GM18507 (cell line): ENCODE data around the gene NID1.

Experiments
- DNase-seq: peaks from one replicate; pipeline ENCODE4 v3.0.0; 2011; ENCODE audit warnings: low read depth; ENCODE audit not compliant: insufficient read length; ENCODE audit errors: extremely low spot score
- FAIRE-seq: peaks from 2 replicates; lab custom pipeline; 2011; peaks lifted over from hg19 to GRCh38; lab: Jason Lieb, UNC

NID1 gene, protein sequence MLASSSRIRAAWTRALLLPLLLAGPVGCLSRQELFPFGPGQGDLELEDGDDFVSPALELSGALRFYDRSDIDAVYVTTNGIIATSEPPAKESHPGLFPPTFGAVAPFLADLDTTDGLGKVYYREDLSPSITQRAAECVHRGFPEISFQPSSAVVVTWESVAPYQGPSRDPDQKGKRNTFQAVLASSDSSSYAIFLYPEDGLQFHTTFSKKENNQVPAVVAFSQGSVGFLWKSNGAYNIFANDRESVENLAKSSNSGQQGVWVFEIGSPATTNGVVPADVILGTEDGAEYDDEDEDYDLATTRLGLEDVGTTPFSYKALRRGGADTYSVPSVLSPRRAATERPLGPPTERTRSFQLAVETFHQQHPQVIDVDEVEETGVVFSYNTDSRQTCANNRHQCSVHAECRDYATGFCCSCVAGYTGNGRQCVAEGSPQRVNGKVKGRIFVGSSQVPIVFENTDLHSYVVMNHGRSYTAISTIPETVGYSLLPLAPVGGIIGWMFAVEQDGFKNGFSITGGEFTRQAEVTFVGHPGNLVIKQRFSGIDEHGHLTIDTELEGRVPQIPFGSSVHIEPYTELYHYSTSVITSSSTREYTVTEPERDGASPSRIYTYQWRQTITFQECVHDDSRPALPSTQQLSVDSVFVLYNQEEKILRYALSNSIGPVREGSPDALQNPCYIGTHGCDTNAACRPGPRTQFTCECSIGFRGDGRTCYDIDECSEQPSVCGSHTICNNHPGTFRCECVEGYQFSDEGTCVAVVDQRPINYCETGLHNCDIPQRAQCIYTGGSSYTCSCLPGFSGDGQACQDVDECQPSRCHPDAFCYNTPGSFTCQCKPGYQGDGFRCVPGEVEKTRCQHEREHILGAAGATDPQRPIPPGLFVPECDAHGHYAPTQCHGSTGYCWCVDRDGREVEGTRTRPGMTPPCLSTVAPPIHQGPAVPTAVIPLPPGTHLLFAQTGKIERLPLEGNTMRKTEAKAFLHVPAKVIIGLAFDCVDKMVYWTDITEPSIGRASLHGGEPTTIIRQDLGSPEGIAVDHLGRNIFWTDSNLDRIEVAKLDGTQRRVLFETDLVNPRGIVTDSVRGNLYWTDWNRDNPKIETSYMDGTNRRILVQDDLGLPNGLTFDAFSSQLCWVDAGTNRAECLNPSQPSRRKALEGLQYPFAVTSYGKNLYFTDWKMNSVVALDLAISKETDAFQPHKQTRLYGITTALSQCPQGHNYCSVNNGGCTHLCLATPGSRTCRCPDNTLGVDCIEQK

DNA sequence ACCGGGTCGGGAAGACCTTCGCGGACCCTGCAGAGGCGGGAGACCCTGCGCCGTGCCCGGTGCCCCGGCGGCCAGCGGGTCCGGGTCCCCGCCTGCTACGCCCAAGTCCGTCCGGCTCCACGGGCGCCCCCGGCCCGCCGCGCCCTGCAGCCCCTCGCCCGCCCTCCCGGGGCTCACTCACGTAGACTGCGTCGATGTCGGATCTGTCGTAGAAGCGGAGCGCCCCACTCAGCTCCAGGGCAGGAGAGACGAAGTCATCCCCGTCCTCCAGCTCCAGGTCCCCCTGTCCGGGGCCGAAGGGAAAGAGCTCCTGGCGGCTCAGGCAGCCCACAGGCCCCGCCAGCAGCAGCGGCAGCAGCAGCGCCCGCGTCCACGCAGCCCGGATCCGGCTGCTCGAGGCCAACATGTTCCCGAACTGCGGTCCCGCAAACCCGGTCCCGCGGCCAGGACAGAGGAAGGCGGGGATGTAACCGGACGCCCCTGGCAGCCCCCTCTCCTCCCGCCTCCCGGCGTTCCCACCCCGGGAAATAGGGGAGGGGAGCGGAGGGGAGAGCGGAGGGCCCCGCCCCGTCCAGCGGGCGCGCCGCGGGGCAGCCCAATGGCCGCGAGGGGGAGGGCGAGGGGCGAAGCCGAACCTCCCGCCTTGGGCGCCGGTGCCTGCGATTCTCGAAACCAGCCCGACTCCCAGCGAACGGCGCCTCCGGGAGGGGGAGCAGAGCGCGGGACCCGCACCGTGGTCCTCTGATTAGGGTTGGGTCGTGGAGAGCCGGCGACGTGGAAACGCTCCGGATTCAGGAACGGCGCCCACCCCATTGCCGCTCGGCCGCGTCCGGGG, at the start of gene NID1:
TSS of gene NID1 (minus strand) at position 417 of the 835 bp plus-strand sequence. CDS start at position 406, 11 bp downstream.
- no peak for FAIRE-seq
- no peak for DNase-seq

DNA sequence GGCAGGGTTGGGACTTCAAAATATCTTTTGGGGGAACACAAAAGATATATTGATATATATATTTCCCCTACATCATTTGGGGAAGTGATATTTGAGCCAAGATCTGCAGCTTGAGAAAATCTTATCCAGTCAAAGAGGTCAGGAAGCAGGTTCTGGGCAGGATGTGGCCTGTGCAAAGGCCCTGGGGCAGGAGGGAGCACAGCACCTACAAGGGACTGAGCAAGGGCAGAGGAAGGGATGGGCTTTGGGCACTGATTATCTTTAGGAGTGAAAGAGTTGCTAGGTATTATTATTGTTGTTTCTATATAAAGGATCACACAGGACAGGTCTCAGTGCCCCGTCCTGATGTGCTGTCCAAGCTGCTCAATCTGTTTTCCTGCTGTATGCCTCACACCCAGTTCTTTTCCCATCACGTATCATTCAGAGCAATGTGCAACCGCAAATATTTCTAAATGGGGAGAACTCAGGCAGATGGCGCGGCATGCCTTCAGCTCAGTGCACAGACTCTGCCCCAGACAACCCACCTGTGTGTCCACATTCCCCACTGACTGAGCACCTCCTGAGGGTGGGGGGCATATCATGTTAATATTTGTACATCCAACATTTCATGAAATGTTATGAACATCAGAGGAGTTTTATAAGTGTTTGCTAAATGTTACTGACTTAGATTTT, 49.3 kb upstream of the NID1 start:
- DNase-seq (no peak), FAIRE-seq (no peak)

DNA sequence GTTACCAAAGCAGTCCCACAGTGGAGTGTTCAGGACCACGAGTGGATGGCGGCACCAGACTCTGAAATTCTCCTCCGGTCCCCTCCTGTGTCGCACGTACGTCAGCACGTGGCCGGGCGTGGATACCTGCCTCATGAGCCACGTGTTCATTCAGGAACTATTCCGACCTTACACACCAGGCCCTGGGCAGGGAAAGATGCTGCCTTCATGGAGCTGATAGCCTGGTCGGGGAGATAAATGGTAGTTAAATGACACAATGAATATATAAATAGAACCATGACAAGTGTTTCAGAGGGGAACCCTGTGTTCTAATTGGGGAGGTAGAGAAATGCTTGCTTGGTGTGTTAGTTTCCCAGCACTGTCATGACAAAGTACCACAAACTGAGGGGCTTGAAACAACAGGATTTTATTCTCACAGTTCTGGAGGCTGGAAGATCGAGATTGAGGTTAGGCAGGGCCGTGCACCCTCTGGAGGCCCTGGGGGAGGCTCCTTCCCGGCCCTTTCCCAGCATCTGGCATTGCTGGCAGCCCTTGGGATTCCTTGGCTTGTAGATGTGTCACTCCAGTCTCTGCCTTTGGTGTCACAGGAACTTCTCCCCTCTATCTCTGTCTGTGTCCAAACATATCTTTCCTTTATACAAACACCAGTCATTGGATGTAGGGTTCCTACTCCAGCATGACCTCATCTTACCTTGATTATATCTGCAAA, 48.6 kb upstream of the NID1 start:
- DNase-seq (no peak), FAIRE-seq (no peak)

DNA sequence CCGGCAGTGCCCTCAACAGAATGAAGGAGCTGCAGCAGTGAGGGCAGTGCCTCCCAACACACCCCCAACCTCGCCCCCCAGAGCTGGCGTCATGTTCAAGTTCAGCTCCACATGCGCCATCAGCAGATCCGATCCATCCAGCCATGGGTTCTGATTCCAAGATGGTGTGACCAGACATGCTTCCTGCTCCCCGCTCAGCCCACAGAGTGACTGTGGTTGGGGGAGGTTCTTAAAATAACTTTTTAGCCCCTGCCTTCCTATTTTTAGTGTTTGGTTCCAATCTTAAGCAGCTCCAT, 47.4 kb upstream of the NID1 start:
- FAIRE-seq = no peak

DNA sequence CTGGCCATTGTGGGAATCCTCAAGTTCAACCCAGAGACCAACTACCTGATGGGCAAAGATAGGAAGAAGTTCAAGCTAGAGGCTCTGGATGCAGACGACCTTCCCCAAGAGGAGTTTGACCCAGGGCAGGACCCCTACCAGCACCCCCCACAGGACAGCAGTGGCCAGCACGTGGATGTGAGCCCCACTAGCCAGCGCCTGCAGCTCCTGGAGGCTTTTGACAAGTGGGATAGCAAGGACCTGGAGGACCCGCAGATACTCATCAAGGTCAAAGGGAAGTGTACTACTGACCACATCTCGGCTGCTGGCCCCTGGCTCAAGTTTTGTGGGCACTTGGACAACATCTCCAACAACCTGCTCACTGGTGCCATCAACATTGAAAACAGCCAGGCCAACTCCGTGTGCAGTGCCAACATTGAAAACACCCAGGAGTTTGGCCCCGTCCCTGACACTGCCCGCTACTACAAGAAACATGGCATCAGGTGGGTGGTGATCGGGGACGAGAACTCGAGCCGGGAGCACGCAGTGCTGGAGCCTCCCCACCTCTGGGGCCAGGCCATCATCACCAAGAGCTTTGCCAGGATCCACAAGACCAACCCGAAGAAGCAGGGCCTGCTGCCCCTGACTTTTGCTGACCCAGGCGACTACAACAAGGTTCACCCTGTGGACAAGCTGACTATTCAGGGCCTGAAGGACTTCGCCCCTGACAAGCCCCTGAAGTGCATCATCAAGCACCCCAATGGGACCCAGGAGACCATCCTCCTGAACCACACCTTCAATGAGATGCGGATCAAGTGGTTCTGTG, 46.8 kb upstream of the NID1 start:
- FAIRE-seq (no peak), DNase-seq (no peak)

More for the DNA sequence above, 47.4 kb upstream of the NID1 start:
- no peak for DNase-seq

DNA sequence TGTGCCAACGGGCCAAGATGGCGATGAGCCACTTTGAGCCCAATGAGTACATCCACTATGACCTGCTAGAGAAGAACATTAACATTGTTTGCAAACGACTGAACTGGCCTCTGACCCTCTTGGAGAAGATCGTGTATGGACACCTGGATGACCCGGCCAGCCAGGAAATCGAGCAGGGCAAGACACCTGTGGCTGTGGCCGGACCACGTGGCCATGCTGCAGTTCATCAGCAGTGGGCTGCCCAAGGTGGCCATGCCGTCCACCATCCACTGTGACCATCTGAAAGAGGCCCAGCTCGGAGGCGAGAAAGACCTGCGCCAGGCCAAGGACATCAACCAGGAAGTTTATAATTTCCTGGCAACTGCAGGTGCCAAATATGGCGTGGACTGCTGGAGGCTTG, 45.2 kb upstream of the NID1 start:
- DNase-seq = no peak
- no peak for FAIRE-seq

DNA sequence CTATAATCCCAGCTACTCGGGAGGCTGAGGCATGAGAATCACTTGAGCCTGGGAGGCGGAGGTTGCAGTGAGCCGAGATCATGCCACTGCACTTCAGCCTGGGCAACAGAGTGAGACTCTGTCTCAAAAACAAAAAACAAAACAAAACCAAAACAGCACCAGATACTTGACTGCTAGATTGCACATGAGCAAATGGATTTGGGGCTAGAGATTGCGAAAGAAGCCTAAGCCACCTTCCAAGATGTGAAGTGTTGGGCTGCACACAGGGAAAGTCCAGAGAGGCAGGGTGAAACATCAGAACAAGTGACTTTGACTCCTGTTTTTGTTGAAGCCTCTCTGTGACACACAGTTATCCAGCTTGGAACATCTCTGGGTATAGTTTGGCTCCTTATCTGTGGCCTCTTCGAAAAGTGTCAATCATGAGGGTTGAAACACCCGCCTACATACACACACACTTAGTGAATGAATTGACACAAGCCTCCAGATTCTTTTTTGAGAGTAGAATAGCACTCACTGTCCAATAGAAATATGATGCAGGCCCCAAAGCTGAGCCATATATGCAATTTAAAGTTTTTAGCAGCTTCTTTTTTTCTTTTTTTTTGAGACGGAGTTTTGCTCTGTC, 43.2 kb upstream of the NID1 start:
- FAIRE-seq (no peak), DNase-seq (no peak)

DNA sequence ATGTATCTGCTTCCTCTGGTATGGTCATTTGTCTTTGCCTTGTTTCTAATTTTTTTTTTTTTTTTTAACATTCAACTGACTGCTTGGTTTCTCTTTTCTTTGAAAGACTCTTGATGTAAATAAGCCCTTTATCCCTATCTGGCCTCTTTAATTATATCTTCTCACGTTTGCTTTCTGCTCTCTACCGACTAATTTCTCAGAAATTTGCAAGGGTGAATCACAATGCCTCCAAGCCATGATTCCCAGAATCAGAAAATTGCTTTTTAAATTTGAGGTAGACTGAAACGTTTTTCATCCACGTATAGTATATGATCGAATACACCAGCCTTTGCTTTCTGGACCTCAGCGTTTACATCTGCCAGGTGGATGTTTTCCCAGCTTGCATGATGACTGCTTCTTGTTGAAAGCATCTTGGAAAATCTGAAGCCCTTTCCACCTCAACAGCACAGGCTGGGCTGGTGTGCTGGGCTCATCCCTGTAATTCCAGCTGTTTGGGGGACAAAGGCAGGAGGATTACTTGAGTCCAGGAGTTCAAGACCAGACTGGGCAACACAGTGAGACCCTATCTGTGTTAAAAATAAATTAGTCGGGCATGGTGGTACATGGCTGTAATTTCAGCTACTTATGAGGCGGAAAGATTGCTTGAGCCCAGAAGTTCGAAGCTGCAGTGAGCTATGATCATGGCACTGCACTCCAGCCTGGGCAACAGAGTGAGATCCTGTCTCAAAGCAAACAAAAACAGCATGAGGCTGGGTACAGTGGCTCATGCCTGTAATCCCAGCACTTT, 42.4 kb upstream of the NID1 start:
- no peak for DNase-seq
- no peak for FAIRE-seq

DNA sequence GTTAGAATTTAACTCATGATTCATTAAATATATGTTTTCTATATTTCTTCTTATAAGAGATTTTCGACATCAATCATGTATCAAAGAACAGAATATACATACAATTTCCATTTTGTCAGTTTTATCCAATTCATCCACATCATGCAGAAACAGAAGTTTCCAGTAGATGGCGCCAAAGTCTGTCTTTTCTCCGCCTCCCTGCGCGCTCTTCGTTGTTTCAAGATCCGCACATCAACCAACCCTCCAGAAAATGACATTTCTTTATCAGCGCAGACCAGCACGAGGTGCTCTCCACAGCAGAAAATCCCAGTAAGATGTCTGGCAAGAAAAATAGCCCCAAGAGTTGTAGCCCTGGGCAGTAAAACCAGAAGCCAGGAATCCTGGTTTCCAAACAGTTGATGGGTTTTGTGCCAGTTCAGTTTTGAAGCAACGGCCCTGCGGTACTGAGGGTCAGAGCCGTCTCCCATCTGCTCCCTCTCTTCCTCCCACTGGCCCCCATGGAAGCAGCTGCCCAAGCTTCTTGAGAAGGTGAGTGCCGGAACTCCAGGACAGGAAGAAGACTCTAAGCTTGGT, 38.8 kb upstream of the NID1 start:
- FAIRE-seq (peak; percentile 81), DNase-seq (peak; percentile 62)

DNA sequence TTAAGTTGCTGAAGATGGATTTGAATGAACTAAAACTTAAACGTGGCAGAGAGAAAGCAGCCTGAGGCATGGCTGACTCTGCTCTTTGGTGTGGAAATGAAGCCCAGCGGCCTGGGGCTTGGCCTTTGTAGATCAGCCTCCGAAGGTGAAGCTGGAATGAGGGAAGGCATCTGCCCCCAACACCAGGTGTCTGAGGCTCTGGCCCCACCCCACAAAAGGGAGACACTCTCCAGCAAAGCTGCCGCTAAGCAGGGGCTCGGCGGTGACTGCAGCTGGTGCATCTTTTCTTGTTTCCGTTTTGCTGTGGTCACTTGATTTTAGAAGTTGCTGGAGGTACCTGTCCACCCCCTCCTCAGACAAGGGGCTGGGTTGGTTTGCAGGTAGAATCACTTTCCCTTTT, 38.2 kb upstream of the NID1 start:
- FAIRE-seq (no peak), DNase-seq (no peak)

DNA sequence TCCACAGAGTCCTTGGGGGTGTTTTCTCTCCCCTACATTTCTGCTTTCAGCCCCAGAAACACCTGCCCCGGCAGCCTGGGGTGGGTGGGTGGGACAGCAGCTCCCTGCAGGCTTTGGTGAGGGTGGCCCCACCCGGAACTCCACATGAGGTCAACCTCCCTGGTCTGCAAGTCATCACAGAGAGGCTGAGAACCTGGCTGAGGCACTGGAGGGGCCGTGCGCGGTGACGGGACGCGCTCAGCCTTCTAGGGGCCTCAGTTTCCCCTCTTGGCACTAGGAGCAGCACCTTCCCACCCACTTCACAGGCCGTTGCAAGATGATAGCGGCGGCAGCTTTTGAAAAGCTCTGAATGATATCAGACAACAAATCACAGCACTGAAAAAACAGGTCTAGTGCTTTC, 37.7 kb upstream of the NID1 start:
- DNase-seq (no peak), FAIRE-seq (no peak)

DNA sequence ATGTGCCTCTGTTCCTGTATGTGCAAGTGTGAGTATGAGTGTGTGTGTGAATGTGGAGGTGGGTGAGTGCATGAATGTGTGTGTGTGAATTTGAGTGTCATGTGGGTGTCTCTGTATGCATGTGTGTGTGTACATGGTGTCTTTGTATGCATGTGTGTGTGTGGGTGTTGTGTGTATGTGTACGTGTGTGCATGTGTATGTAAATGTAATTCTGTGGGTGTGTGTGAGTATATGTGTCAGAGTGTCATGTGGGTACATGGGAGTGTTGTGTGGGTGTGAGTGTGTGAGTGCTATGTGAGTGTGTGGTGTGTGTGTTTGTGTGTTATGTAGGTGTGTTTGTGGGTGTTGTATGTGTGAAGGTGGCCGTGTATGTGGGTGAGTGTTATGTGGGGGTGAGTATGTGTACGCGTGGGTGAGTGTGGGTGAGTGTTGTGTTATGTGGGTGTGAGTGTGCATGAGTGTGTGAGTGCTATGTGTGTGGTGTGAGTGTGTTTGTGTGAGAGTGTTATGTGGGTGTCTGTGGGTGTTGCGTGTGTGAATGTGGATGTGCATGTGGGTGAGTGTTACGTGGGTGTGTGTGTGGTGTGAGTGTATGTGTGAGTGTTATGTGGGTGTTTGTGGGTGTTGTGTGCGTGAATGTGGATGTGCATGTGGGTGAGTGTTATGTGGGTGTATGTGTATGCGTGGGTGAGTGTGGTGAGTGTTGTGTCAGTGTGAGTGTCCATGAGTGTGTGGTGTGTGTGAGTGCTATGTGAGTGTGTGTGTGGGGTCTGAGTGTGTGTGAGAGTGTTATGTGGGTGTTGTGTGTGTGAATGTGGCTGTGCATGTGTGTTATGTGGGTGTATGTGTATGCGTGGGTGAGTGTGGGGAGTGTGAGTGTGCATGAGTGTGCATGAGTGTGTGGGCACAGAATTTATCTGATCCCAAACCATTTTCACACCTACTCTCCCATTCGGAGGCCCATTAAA, 36.6 kb upstream of the NID1 start:
- FAIRE-seq (no peak), DNase-seq (no peak)

DNA sequence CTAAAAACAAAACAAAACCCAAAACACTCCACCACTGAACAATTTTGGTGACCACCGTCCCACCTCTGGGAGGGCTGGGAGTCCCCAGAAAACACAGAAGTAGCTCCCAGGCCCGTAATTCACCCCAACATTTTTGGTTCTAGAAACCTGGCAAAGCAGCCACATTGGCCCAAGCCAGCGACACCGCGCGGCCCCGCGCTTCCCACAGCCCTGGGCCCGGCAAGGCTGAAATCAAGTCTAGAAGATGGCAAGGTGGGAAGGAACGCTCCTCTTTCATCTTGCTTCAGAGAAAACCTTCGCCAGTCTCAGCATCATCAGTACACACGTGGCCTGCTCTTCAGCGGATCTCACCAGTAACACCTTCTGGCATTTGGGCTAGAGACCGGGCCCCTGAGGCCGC, 35.9 kb upstream of the NID1 start:
- FAIRE-seq (no peak), DNase-seq (no peak)

DNA sequence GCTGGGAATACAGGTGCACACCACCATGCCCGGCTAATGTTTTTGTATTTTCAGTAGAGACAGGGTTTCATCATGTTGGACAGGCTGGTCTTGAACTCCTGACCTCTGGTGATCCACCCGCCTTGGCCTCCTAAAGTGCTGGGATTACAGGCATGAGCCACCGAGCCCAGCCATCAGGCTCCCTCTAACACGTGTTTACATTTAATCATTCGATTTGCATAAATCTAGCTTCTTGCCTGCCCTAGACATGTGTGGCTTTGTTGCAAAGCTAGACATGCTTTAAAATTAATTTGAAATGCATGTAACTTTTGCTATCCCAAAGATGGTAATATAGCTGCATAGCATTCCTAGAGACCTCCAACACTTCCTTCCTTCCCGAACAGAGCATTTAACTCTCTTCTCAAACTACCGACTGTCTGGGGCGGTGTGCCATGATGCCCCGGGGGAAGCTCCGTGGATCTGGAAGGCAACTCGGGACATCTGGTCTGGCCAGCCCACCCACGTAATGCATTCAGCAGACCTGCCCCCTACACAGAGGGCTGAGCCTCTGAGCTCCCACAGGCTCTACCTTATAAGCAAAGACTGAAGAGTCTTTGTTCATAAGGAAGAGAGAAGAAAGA, 34.6 kb upstream of the NID1 start:
- no peak for DNase-seq
- no peak for FAIRE-seq
